Germinal center (tissue), 1 donor: Measurements from ENCODE around the gene PAPPA2.
"Not testable (repeated sequence)": the region's sequence is repeated elsewhere in the genome, so short reads cannot be mapped to it uniquely, and the experiment has no call there.

ENCODE experiments used
- DNase-seq: peaks from one replicate; pipeline ENCODE4 v3.0.0; 2012; ENCODE audit warnings: mixed read lengths, low spot score

Gene PAPPA2

DNA sequence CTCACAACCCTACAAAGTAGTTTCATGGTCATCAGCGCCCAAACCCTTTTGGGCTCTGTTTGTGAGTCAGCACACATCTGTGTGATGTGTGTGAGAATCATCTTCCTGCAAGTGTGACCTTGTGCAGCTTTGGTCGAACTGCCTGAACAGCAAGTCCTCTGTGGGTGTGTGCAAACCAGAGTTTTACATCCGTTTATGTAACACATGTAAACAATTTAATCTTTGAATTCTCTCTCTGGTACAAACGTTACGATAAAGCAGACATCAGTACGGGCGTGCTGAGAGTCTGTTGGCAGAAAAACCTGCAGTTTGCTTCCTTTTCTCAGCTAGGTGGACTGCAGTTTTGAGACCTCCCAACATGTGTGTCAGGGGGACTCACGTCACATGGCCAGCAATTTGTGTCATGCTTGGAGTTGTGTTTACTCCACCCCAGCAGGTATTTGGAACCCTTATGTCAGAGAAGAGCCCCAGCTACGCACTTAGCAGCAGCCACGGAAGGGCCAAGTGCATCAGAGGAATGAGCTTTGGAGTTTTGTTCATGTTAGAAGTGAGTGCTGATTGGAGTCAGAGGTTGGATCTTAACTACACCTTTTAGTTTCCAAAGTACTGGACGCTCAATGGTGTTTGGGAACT, 230.8 kb downstream of the PAPPA2 start:
- DNase-seq, result no peak

DNA sequence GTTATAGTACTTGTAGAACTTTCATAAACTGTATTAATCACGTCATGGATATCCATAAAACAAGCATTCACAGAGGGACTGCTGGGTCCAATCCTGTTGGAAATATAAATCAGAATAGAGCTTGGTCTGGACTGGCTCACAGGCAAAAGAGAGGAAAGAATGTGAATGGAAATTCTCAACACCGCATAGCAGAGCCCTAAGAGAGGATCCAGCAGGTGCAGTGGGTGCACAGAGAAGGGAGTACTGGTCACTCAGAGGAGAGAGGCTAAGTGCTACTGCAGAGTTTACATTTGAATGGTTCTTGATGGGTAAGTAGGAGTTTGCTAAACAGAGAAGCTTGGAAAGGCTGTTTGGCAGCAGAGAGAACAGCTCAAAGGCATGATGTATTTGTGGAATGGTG, 231.7 kb downstream of the PAPPA2 start:
- no peak for DNase-seq

DNA sequence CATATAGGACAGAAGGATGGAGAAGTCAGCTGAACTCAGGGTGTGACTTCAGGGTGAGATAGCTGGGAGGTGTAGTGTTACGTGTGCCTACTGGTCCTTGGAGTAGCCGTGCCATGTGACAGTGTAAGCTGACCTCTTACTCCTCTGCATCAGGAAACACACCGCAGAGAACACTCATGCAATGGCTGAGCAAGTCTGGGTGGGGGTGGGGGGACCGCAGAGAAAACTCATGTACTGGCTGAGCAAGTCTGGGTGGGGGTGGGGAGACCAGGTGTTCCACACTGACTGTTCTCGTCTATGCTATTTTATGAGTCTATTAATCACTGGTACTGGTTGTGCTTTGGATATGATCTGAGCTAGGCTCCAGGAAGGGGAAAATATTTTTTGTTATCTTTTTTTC, 233.1 kb downstream of the PAPPA2 start:
- no peak for DNase-seq

DNA sequence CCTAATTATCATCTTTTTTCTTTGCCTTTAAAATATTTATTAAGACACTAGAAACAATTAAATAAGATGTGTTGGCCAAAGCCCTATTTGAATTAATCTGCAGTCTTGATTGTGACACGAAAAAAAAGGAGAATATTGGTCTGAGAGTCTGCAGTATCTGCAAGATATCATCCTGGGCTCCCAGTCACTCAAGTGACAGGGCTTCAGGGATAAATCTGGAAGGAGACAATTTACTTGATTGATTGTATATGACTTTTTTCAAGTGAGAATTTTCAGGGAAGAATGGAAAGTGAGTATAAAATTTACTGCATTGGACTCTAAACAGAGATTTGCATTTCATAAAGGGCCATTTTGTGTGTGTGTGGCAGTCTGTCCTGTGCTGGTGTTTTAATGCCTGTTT, 233.7 kb downstream of the PAPPA2 start:
- no peak for DNase-seq

DNA sequence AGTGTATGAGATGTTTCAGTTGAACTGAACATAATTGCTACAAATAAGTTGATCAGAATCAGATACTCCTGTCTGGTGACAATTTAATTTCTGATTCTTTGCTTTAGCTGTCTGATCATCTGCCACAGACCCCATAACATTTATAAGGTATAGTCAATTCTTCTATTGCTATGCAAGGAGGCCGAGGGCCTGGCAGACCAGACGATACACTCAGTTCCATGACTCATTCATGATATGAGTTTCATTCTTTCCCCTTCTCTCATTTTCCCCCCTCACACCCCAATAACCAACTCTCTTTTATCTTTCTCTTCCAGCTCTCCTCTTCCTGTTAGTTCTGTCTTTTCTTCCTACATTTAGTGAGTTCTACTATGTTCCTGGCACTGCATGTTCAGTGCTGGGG, 236.8 kb downstream of the PAPPA2 start:
- no peak for DNase-seq

DNA sequence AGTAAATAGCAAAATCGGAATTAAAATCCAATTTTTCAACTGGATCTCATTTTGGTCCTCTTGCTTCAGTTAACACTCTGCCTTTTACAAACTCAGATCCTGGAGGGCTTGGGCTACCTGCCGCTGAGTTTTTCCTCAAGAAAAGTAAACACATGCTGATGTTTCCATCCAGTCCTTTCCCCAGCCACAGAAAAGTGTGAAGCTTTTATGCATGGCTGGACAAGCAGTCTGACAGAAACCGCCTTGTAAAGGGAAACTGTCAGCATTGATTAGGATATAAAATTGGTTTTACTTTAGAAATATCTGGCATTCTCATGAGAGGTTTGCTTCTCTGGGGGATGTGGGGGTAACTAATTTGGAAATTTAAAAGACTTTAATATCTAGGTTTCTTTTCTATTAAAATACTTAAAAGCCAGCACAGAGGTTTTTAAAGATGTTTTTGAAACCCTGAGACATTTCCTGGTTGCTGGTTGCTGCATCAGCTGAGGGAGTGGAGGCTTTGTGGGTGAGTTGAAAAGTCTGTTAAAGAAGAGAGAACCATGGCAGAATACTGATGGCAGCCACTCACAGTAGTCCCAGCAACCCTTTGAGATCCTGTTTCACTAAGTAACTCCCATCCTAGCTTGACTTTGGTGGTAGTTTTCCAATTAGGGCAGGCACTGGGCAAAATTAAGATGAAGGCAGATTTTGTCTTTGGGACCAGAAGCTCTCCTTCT, 238.3 kb downstream of the PAPPA2 start:
- DNase-seq, result no peak

DNA sequence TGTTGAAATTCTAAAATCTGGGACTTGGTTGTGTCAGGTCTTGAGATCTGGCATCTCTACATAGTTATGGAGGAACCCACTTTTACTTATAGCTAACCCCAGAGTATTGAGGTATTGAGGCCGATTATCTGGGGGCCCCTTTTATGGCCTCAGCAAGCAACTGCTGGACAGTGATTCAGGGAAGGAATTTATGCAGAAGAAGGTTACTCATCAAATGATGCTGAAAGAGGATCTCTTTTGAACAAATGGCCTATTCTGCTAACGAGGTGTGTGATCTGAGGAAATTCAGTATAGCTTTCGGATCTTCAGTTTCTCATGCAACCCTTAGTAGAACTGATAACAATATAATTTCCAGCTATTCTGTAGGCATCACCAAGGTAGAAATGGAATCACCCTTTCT, 239.9 kb downstream of the PAPPA2 start:
- DNase-seq, result no peak

DNA sequence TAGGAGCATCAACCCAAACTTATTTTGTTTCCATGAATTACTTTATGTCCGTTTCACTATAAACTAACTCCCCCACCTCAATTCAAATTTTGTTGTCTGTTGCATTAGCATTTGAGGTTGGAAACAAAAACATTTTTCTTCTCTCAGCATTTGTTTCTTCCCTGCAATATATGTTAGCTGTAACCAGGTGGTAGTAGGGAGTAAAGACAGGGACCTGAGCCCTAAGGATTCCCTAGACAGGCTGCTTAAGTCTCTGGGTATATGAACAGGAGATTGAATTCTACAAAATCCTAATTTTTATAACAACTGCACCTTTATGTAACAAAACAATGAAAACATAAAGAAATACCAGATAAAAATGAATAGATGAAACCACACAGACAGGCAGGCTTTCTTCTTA, 242.6 kb downstream of the PAPPA2 start:
- DNase-seq, result no peak

DNA sequence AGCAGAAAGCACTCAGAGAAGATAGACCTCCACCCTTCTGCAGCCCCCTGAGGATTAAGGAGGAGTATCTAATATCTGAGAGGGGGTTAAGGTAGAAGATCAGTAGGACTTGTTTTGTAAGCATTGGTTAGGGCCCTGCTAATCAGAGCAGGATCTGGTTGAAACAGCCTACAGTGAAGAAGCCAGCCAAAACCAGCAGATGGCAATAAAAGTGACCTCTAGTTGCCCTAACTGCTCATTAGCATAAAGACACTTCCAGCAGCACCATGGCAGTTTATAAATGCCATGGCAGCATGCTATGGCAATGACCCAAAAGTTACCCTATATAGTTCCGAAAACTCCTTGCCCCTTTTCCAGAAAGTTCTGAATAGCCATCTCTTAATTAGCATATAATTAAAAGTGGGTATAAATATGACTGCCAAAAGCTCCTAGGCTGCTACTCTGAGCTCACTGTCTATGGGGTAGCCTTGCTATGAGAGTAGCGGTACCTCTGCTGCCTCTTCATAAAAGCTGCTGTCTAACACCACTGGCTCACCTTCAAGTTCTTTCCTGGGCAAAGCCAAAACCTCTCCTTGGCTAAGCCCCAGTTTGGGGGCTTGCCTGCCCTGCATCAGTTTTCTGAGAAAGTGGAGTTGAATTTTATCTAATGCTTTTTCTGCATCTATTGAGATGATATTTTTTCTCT, 254.2 kb downstream of the PAPPA2 start:
- DNase-seq, result no peak

DNA sequence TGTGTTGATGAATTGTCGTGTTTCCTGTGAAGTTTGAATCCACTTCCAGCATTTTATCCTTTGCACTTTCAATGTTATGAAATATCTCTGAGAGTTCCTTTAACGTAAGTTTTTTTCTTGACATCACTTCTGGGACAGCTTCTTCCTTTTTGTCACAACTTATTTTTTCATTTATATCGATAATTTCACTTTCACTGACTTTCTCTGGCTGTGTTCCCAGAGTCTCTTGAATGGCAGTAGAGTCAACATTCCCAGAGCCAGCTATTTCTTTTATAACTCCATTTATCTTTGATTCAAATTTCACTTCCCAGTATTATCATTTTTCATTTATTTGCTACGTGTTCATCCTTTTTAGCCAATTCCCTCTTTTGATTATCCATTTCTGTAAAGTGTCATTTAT, 256.5 kb downstream of the PAPPA2 start:
- DNase-seq, result no peak

DNA sequence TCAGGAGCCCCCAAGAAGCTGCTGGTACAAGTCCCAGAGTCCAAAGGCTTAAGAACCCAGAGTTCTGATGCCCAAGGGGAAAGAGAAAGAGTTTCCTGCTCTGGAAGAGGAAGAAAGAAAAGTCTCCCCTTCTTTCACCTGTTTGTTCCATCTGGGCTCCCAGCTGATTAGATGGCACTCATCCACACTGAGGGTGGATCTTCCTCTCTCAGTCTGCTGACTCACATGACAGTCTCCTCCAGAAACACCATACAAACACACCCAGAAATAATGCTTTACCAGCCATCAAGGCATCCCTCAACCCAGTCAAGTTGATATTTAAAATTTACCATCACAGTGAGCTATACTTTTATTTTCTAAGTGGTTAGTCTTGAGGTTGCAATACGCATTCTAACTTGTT, 257.9 kb downstream of the PAPPA2 start:
- DNase-seq, result no peak

DNA sequence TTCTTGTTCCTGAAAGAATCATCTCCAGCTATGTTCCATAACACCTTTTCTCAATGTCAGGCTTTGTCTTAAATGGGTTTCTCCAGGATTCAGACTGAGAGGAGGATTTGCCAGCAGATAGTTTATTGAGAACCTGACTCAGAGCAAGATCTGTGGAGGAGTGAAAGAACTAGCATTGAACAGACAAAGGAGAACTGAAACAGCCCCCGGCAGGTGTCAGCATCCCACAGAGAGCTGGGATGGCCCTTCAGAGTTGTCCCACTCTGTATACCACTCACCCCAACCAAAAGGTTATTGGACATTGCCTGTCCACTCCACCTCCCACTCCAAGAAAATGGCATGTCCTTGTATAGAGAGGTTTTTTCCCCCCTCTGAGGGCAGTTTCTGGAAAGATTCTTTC, 270.7 kb downstream of the PAPPA2 start:
- DNase-seq, result no peak

DNA sequence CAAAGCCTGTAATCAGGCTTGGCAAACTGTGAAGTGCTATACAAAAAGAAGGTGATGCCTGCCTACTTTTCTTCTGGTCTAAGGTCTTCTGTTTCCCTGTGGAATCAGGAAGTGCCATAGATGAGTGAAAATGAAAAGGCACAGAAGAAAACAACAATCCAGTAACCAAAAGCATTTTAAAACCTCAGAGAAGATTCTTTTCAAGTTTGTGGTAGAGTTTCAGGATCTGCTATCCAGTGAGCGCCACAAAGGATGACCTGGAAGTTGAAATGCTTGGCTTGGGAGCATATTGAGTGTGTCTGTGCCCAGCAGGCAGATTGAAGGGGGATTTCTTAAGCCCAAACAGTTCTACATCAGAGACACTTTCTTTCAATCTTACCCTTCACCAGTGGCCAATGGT, 272.2 kb downstream of the PAPPA2 start:
- no peak for DNase-seq

DNA sequence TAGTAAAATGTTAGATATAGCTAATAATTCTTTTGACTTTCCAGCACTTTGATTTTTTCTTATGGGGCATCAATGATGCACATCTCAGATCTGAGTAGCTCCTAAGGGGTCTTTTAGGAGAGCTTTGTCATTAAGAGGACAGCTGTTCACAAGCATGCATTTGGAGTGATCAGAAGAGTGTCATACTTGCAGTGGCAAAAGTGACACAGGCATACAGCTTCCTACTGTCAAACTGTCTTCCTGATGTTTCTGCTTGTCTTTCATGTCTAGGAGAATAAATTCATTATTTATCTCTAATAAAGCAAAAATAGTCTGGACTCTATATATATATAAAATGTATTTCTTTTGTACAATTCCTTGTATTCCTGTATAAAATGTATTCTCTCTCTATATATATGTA, 273.0 kb downstream of the PAPPA2 start:
- no peak for DNase-seq

DNA sequence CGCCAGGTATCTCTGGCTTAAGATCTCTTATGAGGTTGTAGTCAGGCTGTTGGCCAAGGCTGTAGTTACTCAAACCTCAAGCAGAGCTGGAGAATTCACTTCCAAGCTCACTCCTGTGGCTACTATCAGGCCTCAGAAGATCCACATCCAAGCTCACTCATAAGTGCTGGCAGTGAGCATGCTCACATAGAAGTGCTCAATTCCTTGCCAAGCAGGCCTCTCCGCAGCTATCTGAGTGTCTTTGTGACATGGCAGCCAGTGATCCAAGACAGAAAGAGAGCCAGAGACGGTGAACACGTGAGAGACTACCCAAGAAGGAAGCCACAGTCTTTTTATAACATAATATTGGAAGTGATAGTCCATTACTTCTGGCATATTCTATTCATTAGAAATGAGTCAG, 278.2 kb downstream of the PAPPA2 start:
- DNase-seq, result no peak

DNA sequence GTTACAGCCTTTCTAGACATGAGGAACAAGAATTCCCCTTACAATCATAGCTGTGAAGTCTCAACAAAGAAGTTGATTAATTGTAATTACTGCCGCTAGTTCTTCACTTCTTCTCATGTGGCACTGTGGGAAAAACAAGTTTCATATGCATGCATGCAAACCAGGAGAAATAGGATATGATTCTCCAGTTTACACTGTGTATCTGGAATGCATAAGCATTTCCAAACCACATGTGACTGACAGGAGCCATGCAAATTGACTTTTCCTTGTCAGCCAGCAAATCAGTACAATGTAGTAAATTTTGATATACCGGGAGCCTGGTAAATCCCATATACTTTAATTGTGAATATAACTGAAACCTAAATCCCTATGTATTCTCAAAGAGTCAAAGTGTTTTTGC, 279.3 kb downstream of the PAPPA2 start:
- no peak for DNase-seq

DNA sequence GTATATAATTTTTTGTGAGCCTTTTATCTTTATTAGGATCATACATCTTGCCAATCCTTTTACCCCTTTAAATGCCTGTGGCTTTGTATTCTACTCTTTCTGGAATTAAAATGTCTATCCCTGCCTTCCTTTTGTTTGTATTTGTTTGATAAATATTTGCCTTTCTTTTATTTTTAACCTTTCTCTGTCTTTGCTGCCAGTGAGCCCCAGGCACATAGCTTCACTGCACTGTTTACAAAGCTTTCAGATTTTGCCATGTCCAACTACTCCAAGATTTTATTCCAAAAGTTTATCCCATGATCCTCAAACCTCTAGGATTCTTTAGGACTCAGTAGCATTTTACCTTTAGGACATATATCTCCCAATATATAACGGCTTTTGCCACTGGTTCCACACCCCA, 281.2 kb downstream of the PAPPA2 start:
- DNase-seq, result no peak

DNA sequence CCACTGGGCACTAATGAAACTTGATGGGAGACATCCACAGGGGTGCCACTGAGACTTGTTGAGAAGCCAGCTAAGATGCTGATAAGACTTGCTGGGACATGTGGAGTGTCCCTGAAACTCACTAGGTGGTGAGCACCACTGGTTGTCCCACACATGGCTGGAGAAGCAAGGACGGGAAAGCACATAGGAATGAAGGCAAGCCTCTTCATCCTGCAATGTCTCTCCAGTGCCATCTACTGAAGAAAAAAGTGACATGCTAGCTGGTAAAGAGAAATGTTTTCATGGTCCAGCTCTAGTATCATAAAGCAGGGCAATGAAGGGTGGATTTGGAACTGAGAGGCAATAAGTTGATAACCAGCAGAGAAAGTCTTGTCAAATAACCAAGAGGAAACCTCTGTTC, 283.0 kb downstream of the PAPPA2 start:
- DNase-seq, result no peak

DNA sequence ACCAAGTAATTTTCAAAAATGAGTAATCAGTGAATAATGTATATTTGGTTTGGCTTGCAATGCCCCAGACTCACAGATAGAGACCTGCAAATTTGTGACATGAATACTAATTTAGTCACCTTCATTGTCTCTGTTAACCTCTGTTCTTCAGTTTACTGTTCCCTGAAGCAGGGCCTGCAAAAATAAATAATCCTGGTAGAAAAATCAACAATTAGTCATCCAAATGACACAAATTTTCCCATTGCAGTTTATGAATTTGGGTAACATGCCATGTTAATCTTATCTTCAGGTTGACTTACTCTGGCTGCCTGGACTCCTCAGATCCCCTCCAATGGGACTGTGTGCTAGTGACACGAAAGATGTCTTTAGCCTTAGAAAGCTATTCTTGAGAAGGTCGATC, 289.5 kb downstream of the PAPPA2 start:
- no peak for DNase-seq

DNA sequence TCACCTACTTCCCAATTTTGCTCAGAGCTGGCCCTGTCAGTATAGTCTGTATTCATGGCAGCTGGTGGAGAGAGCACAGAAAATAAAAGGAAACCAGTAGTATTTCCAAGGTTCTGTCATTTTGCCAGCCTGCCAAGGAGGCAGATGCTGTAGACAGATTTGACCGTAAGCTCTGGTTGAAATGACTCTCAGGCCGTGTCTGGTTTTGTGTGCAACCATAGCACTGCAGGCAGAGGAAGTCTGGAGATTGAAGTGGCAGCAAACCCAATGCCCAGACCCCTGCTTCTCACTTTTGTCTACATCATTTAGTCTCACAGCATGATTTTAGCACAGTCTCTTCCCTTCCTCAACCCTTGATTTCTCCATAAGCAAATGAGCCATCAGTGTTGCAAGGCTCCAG, 291.7 kb downstream of the PAPPA2 start:
- no peak for DNase-seq

DNA sequence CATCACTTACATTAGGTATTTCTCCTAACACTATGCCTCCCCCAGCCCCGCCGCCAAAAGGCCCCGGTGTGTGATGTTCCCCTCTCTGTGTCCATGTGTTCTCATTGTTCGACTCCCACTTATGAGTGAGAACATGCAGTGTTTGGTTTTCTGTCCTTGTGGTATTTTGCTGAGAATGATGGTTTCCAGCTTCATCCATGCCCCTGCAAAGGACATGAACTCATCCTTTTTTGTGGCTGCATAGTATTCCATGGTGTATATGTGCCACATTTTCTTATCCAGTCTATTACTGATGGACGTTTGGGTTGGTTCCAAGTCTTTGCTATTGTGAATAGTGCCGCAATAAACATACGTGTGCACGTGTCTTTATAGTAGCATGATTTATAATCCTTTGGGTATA, 293.8 kb downstream of the PAPPA2 start:
- DNase-seq, result not testable (repeated sequence)

DNA sequence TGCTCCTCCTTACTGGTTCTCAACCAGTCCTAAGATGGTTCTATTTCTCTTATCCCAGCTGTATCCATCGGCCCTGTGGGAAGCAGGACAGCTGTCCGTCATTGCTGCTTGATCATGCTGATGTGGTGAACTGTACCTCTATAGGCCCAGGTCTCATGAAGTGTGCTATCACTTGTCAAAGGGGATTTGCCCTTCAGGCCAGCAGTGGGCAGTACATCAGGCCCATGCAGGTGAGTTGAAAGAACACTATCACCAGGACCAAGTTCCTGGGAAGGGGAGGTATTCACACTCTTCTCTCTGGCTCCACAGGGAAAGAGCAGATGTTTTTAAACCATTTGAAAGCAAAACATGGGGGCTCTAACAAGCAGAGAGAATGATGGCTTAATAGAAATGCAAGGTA, 302.6 kb downstream of the PAPPA2 start:
- no peak for DNase-seq

DNA sequence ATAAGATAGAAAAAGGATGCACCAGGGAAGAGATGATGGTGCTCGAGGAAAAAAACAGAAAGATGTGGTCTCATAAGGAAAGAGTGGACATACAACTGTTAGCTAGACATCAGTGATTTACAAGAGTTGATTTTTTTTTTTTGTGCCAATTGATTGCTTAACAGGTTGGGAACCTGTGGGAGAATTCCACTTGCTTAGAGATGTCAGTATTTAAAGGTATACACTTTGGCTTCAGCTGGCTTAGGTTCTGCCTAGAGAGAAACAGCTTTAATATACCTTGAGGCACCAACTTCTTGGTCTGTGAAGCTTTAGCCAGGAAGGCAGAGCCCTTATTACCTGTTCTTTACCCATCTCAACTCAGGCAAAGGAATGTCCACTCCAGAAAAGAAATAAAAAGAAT, 303.8 kb downstream of the PAPPA2 start:
- no peak for DNase-seq

DNA sequence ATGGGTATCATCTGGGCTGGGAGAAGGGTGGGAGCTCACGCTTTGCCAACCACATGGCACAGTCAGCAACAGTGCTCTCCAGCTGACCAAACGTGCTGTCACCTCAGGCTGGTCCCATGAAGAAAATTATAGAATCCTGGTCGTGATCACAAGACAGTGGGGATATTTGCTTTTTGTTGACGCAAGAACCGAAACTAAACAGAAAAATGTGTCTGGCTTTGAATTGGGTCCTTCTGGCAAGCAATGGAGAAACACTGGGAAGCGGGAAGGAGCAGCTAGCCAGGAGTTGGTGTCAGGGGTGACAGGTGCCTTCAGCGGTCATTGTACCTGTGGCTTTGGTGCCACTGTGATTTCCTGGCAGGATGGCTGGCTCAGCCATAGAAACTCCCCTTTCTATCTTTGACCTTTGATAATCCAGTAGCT, 304.8 kb downstream of the PAPPA2 start:
- DNase-seq, result no peak
